ENCODE measurements around the gene GPRC5C. TPM values are rescaled to one million over a fixed set of nuclear protein-coding genes. Genes with fewer than 3 reads are reported as not detected.

Gene GPRC5C
- total and polyA plus RNA-seq, 2 of the 13 experiments (the other 11 are each of a cell fraction or from before 2014, with no cell fraction given), result 85.6 to 300 TPM

- TF ChIP-seq KLF9 (CRISPR knock-in tag; IDR thresholded peaks at IDR 0.05; ENCODE audit: low read depth) (peak; percentile 15; the same call in 1 of the 2 replicates), NFIC (IDR thresholded peaks at IDR 0.05; ENCODE audit: low read length) (no peak), CBX1 (IDR thresholded peaks at IDR 0.05; ENCODE audit: low read depth) (peak; percentile 38), NRL (CRISPR knock-in tag; IDR thresholded peaks at IDR 0.05; ENCODE audit: borderline replicate concordance) (no peak), BRD4 (CRISPR knock-in tag; IDR thresholded peaks at IDR 0.05) (no peak), ZNF383 (CRISPR knock-in tag; IDR thresholded peaks at IDR 0.05; ENCODE audit: borderline replicate concordance) (no peak), SRSF1 (optimal IDR thresholded peaks at IDR 0.05; ENCODE audit: low read depth, low read length) (no peak), ELF1 (CRISPR knock-in tag; IDR thresholded peaks at IDR 0.05) (no peak; the same call in 1 of the 2 replicates), KLF12 (CRISPR knock-in tag; IDR thresholded peaks at IDR 0.05; ENCODE audit: borderline replicate concordance) (no peak), SKIL (CRISPR knock-in tag; IDR thresholded peaks at IDR 0.05; ENCODE audit: borderline replicate concordance) (peak; percentile 80), ZBTB7B (CRISPR knock-in tag; IDR thresholded peaks at IDR 0.05) (peak; percentile 68; the same call in 1 of the 2 replicates), MLXIP (CRISPR knock-in tag; IDR thresholded peaks at IDR 0.05; ENCODE audit: borderline replicate concordance) (no peak), ZNF607 (CRISPR knock-in tag; IDR thresholded peaks at IDR 0.05; ENCODE audit: borderline replicate concordance) (no peak)
Measured at GRCh38 chr17:74417178-74418045, 14.5 kb upstream of the GPRC5C start (continued).

Data from HepG2 (cell line).